Testis (tissue), 3 donors: ENCODE measurements around the gene ARHGAP33. TPM values are rescaled to one million over a fixed set of nuclear protein-coding genes. Genes with fewer than 3 reads are reported as not detected.

Experiments used
- DNase-seq: peaks from one replicate; pipeline ENCODE4 v3.0.0-alpha.2; 2019
- H3K27ac ChIP-seq, 2 donors: fragments of 200-600 bp; sonication (generic); one replicate each; pipeline ENCODE4 v1.5.1; 2019
- H3K27me3 ChIP-seq: fragments of 200-600 bp; sonication (generic); one replicate; pipeline ENCODE4 v1.5.1; 2019
- H3K36me3 ChIP-seq: fragments of 200-600 bp; sonication (generic); one replicate; pipeline ENCODE4 v1.5.1; 2017; ENCODE audit warnings: low read depth; ENCODE audit errors: missing control alignments
- H3K4me1 ChIP-seq: fragments of 200-600 bp; sonication (generic); one replicate; pipeline ENCODE4 v1.5.1; 2019
- H3K4me3 ChIP-seq, 2 donors: fragments of 200-600 bp; sonication (generic); one replicate each; pipeline ENCODE4 v1.5.1; 2017 to 2019
- H3K9me3 ChIP-seq: fragments of 200-600 bp; sonication (generic); one replicate; pipeline ENCODE4 v1.5.1; 2017
- POLR2A ChIP-seq: fragments of 450-650 bp; IDR thresholded peaks from one replicate; pipeline ENCODE4 v1.6.1; 2017; ENCODE audit warnings: antibody characterized with exemption, mild to moderate bottlenecking, moderate library complexity
- WGBS, 2 donors: methylation state at CpG; one replicate each; pipeline ENCODE4 v1.1.5; 2018; 5-methylcytosine and 5-hydroxymethylcytosine counted together
- intact Hi-C: fragments of 100-400 bp; cut with DNase I; formaldehyde crosslinking; loops from one replicate; pipeline ENCODE4 v1.15.1; 2023; ENCODE audit warnings: low total_unique reads
- polyA plus RNA-seq: library from polyadenylated mRNA; stranded (reverse); fragments of 350-450 nt; fragmentation: Illumina TruSeq; extraction: RNeasy Lipid Tissue Mini Kit (QIAGEN cat#74804); gene quantifications from one replicate; pipeline ENCODE4 v1.2.3, GENCODE V29; 2014; ENCODE audit warnings: low read depth, low replicate concordance; ENCODE audit not compliant: insufficient read depth
- total RNA-seq, 2 donors: library from RNA; depleted of rRNA; stranded (reverse); fragments of >200 nt; gene quantifications; one replicate each; pipeline ENCODE4 v1.2.3, GENCODE V29; 2016
- TF ChIP-seq, protein P1 (sequence below), 3 experiments: fragments of 450-650 bp in 2 of 3; fragments of 200-600 bp in 1 of 3; sonication (generic) in 1 of 3; IDR thresholded peaks; one replicate each; pipeline ENCODE4 v1.5.1; 2016 to 2019; ENCODE audit warnings: antibody characterized with exemption in 3 of 3, mild to moderate bottlenecking in 2 of 3, moderate library complexity in 1 of 3

The ARHGAP33 gene
- total and polyA plus RNA-seq, 3 donors from 2014 or later = 46.6 to 133 (median 56.2) TPM

DNA sequence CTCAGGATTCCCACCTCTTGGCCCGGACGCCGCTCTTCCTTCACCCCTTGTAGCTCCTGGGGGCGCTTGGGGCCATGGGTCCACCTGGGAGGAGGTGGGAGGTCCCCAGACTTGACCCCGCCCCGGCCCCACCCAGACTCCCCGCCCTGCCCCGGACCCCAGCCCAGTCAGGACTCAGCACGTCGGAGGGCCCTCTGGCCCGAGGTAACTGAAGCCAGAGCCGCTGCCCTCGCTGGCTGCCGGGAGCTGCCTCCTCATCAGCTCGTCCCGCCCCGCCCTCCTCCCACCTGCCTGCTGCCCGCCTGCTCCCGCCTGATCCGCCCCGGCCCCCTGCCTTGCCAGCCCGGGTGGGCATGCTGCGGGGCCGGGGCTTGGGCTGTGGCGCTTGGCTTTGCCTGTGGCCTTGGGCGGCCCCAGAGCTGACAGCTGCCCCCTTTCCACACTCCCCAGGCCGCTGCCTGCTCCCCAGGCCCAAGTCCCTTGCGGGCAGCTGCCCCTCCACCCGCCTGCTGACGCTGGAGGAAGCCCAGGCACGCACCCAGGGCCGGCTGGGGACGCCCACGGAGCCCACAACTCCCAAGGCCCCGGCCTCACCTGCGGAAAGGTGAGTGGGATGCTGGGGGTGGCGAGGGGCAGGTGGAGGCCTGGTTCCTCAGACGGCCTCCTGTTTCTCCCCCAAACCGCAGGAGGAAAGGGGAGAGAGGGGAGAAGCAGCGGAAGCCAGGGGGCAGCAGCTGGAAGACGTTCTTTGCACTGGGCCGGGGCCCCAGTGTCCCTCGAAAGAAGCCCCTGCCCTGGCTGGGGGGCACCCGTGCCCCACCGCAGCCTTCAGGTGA lies 9.4 kb downstream of the ARHGAP33 start:
- DNase-seq = no peak
- no peaks in the 10 kb centered on the region for H3K27me3 ChIP-seq
- no peak overlapping the region for H3K27ac ChIP-seq
- H3K36me3 ChIP-seq = no peaks in the 10 kb centered on the region
- no peak for TF ChIP-seq POLR2A
- TF ChIP-seq, protein P1, sequence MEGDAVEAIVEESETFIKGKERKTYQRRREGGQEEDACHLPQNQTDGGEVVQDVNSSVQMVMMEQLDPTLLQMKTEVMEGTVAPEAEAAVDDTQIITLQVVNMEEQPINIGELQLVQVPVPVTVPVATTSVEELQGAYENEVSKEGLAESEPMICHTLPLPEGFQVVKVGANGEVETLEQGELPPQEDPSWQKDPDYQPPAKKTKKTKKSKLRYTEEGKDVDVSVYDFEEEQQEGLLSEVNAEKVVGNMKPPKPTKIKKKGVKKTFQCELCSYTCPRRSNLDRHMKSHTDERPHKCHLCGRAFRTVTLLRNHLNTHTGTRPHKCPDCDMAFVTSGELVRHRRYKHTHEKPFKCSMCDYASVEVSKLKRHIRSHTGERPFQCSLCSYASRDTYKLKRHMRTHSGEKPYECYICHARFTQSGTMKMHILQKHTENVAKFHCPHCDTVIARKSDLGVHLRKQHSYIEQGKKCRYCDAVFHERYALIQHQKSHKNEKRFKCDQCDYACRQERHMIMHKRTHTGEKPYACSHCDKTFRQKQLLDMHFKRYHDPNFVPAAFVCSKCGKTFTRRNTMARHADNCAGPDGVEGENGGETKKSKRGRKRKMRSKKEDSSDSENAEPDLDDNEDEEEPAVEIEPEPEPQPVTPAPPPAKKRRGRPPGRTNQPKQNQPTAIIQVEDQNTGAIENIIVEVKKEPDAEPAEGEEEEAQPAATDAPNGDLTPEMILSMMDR (IDR thresholded peaks at IDR 0.05) = no peak
- intact Hi-C loops = no loop called here
- H3K4me1 ChIP-seq = no peaks in the 10 kb centered on the region
- 83 to 91% methylated on average over 16 to 38 of the region's 45 CpGs for WGBS, 2 donors
- no peaks in the 10 kb centered on the region for H3K9me3 ChIP-seq
- no peak overlapping the region for H3K4me3 ChIP-seq

- 87 to 88% methylated on average over 10 of the region's 10 CpGs for WGBS, 2 donors
- H3K9me3 ChIP-seq = no peaks in the 10 kb centered on the region
- no peaks in the 10 kb centered on the region for H3K4me1 ChIP-seq
- H3K27ac ChIP-seq = no peak overlapping the region
- no peaks in the 10 kb centered on the region for H3K27me3 ChIP-seq
- no peaks in the 10 kb centered on the region for H3K36me3 ChIP-seq
- no peak for DNase-seq
- H3K4me3 ChIP-seq = no peak overlapping the region
- TF ChIP-seq, protein P1 (IDR thresholded peaks at IDR 0.05) = no peak
- TF ChIP-seq POLR2A = no peak
- intact Hi-C loops = no loop called here
These were observed 9.9 kb downstream of the ARHGAP33 start for GRCh38 chr19:35785339-35785627.

DNA sequence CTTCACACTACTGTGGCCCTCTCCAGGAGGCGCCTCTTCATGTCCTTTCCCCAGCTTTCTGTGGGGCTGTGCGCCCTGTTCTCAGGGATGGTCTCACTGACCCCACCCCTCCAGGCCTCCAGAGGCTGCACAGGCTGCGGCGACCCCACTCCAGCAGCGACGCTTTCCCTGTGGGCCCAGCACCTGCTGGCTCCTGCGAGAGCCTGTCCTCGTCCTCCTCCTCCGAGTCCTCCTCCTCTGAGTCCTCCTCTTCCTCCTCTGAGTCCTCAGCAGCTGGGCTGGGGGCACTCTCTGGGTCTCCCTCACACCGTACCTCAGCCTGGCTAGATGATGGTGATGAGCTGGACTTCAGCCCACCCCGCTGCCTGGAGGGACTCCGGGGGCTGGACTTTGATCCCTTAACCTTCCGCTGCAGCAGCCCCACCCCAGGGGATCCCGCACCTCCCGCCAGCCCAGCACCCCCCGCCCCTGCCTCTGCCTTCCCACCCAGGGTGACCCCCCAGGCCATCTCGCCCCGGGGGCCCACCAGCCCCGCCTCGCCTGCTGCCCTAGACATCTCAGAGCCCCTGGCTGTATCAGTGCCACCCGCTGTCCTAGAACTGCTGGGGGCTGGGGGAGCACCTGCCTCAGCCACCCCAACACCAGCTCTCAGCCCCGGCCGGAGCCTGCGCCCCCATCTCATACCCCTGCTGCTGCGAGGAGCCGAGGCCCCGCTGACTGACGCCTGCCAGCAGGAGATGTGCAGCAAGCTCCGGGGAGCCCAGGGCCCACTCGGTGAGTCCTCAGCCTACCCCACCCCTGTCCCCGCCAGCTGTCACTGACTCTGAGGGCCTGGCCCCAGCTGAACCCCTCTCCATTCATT lies 11.2 kb downstream of the ARHGAP33 start:
- Histone ChIP-seq H3K9me3 (no peaks in the 10 kb centered on the region), H3K27me3 (no peaks in the 10 kb centered on the region), H3K36me3 (no peaks in the 10 kb centered on the region), H3K27ac (no peak overlapping the region), H3K4me3 (no peak overlapping the region), H3K4me1 (no peaks in the 10 kb centered on the region)
- intact Hi-C loops = no loop called here
- TF ChIP-seq, protein P1 (IDR thresholded peaks at IDR 0.05) = no peak
- TF ChIP-seq POLR2A = no peak
- 88 to 91% methylated on average over 11 to 30 of the region's 31 CpGs for whole genome bisulfite sequencing, 2 donors
- no peak for DNase-seq

DNA sequence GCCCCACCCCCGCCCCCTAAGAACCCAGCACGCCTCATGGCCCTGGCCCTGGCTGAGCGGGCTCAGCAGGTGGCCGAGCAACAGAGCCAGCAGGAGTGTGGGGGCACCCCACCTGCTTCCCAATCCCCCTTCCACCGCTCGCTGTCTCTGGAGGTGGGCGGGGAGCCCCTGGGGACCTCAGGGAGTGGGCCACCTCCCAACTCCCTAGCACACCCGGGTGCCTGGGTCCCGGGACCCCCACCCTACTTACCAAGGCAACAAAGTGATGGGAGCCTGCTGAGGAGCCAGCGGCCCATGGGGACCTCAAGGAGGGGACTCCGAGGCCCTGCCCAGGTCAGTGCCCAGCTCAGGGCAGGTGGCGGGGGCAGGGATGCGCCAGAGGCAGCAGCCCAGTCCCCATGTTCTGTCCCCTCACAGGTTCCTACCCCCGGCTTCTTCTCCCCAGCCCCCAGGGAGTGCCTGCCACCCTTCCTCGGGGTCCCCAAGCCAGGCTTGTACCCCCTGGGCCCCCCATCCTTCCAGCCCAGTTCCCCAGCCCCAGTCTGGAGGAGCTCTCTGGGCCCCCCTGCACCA lies 11.9 kb downstream of the ARHGAP33 start:
- Histone ChIP-seq H3K27me3 (no peaks in the 10 kb centered on the region), H3K27ac (no peak overlapping the region), H3K9me3 (no peaks in the 10 kb centered on the region), H3K36me3 (no peaks in the 10 kb centered on the region), H3K4me3 (no peak overlapping the region), H3K4me1 (no peaks in the 10 kb centered on the region)
- intact Hi-C loops = no loop called here
- no peak for DNase-seq
- WGBS, 2 donors = 91 to 100% methylated on average over 2 to 11 of the region's 15 CpGs
- TF ChIP-seq, protein P1 (IDR thresholded peaks at IDR 0.05) = no peak
- no peak for TF ChIP-seq POLR2A
